ENCODE results near the gene C1QTNF5. TPM values are rescaled to one million over a fixed set of nuclear protein-coding genes. Genes with fewer than 3 reads are reported as not detected.

The C1QTNF5 gene
- polyA plus RNA-seq, 10 donors = 15.2 to 36.1 (median 25.4) TPM

DNA sequence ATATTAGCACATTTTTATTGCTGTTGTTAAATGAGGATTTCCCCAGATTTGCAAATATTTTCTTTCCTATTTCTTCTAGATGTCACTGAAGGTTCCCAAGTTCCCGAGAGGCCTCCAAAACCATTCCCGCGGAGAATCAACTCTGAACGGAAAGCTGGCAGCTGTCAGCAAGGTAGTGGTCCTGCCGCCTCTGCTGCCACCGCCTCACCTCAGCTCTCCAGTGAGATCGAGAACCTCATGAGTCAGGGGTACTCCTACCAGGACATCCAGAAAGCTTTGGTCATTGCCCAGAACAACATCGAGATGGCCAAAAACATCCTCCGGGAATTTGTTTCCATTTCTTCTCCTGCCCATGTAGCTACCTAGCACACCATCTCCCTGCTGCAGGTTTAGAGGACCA lies 41.3 kb downstream of the C1QTNF5 start:
- no peak for DNase-seq

DNA sequence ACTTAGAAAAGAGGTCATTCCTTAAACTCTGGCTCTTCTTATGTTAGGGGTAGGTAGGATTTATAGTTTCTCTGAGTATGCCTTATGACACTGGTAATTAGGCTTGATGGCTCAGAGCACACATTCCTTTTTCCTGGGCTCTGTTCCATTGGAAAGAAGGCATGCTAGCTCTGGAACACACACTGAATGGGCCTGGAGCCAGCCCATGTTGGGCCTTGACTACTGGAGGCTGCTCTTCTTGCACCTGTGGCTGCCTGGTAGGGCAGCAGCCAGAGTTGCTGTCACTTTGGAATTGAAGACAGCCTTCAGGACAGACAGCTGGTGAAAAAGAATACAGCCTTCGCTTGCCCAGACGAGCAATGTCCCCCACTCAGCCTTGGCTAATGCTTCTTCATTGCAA lies 42.0 kb downstream of the C1QTNF5 start:
- DNase-seq = peak; percentile 79 to 84 (median 83)

- DNase-seq = no peak
Measured at GRCh38 chr11:119297938-119298337, 42.7 kb downstream of the C1QTNF5 start.

- DNase-seq = no peak
Measured at GRCh38 chr11:119295178-119295577, 45.5 kb downstream of the C1QTNF5 start.

DNA sequence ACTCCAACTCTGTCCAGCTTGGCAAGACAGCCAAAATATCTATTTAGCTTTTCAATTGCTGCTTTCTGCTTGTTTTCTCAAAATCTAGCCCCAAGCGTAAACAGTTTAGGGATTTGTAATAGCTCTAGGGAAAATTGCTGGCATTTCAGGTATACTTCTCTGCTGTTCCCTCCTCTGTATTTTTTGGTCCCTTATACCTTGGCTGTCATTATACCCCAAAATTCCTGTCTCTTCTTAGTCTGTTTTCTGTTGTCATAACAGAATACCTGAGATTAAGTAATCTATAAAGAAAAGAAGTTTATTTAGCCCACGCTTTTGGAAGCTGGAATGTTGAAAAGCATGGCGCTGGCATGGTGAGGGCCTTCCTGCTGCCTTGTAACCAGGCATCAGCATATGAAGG lies 47.2 kb downstream of the C1QTNF5 start:
- no peak for DNase-seq

GRCh38 chr11:119290894-119291497 lies 49.7 kb downstream of the C1QTNF5 start:
- no peak for DNase-seq

Other genes with a start within 250 kb of the C1QTNF5 start
- 10 to 100 TPM; 24.4 to 35.7 (median 30.7) TPM for gene DPAGT1, start 239.0 kb downstream of the C1QTNF5 start, polyA plus RNA-seq (ENCODE audit: insufficient read length in 10 of 10)
- gene C2CD2L, start 233.5 kb downstream of the C1QTNF5 start, polyA plus RNA-seq (ENCODE audit: insufficient read length in 10 of 10) = 1 to 10 TPM; 6.4 to 9.4 (median 7.1) TPM
- gene HINFP, start 219.3 kb downstream of the C1QTNF5 start, polyA plus RNA-seq (ENCODE audit: insufficient read length in 10 of 10) = 10 to 100 TPM; 13.7 to 25.0 (median 17.8) TPM
- gene ABCG4, start 191.8 kb downstream of the C1QTNF5 start, polyA plus RNA-seq (ENCODE audit: insufficient read length in 10 of 10) = under 1 TPM; 0.10 to 0.60 (median 0.32) TPM
- gene NLRX1, start 172.2 kb downstream of the C1QTNF5 start, polyA plus RNA-seq (ENCODE audit: insufficient read length in 10 of 10) = 10 to 100 TPM in 9 of 10 donors, 1 to 10 TPM in 1; 9.7 to 12.4 (median 11.6) TPM
- gene NHERF4, start 155.4 kb downstream of the C1QTNF5 start, polyA plus RNA-seq (ENCODE audit: insufficient read length in 10 of 10) = under 1 TPM in 5 of 10 donors, not detected in 5; 0.09 to 0.34 (median 0.22) TPM
- gene CBL, start 134.5 kb downstream of the C1QTNF5 start, polyA plus RNA-seq (ENCODE audit: insufficient read length in 10 of 10) = 10 to 100 TPM; 10.1 to 16.7 (median 13.2) TPM
- gene MCAM, start 23.8 kb downstream of the C1QTNF5 start, polyA plus RNA-seq (ENCODE audit: insufficient read length in 10 of 10) = 100 to 1,000 TPM; 177 to 226 (median 196) TPM
- gene RNF26, start 6.4 kb downstream of the C1QTNF5 start, polyA plus RNA-seq (ENCODE audit: insufficient read length in 10 of 10) = 10 to 100 TPM; 11.7 to 22.9 (median 16.1) TPM
- under 1 TPM in 1 of 10 donors, not detected in 9; 0.07 TPM for gene MFRP, start 5.8 kb upstream of the C1QTNF5 start, polyA plus RNA-seq (ENCODE audit: insufficient read length in 10 of 10)
- 10 to 100 TPM; 18.1 to 66.0 (median 44.8) TPM for gene USP2, start 40.8 kb upstream of the C1QTNF5 start, polyA plus RNA-seq (ENCODE audit: insufficient read length in 10 of 10)
- gene THY1, start 82.3 kb upstream of the C1QTNF5 start, polyA plus RNA-seq (ENCODE audit: insufficient read length in 10 of 10) = 100 to 1,000 TPM; 101 to 234 (median 128) TPM

Data from muscle of back (tissue), 11 donors.